ENCODE results near the gene DAB1.
"Not testable (repeated sequence)": the region's sequence is repeated elsewhere in the genome, so short reads cannot be mapped to it uniquely, and the experiment has no call there.

Gene DAB1

DNA sequence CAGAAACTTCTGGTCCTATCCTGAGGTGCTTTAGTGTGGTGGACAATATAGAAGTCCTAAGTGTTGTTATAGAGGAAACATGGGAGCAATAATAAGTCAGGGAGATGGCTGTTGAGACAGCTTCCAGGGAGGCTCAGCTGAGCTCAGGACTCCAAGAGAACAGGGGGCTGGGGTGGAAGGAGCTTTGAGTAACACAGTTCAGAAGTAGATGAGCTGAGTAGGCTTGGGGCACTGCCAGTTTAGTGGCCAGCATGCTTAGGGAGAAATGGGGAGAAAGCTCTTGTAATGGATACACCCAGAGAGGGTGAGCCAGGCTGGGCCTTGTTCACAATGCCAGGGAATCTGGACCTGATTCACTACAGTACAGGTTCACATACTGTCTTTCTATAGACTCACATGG lies 201.6 kb downstream of the DAB1 start:
- TF ChIP-seq, protein P1, sequence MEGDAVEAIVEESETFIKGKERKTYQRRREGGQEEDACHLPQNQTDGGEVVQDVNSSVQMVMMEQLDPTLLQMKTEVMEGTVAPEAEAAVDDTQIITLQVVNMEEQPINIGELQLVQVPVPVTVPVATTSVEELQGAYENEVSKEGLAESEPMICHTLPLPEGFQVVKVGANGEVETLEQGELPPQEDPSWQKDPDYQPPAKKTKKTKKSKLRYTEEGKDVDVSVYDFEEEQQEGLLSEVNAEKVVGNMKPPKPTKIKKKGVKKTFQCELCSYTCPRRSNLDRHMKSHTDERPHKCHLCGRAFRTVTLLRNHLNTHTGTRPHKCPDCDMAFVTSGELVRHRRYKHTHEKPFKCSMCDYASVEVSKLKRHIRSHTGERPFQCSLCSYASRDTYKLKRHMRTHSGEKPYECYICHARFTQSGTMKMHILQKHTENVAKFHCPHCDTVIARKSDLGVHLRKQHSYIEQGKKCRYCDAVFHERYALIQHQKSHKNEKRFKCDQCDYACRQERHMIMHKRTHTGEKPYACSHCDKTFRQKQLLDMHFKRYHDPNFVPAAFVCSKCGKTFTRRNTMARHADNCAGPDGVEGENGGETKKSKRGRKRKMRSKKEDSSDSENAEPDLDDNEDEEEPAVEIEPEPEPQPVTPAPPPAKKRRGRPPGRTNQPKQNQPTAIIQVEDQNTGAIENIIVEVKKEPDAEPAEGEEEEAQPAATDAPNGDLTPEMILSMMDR (IDR thresholded peaks at IDR 0.05; ENCODE audit: low read depth, low read length) = no peak
- H3K4me3 ChIP-seq (ENCODE audit: low read depth, low read length) = no peak overlapping the region

- not testable (repeated sequence) for H3K4me3 ChIP-seq (ENCODE audit: low read depth, low read length)
These were observed 203.0 kb downstream of the DAB1 start for GRCh38 chr1:57220905-57221304.

DNA sequence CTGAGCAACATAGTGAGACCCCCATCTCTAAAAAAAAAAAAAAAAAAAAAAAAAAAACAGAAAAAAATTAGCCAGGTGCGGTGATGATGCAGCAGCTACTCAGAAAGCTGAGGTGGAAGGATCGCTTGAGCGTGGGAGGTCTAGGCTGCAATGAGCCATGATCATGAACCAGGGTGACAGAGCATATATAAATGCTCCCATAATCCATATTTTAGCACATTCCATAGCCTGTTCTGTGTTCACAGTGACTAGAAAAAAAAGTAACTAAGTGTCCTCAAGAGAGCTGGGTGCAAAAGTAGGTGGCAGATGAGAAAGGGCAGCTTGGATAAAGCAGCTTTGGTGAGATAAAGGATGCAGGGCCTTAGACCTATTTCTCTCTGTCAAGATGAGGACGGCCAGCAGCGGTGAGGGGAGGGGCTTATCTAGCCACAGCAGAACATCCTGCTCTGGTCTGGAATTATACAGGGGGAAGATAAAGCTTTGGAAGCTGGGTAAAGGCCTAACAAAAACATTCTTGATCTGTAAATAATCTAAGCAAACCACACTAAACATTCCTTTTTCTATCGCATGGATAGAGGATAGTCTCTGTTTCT lies 205.3 kb downstream of the DAB1 start:
- TF ChIP-seq, protein P1 (IDR thresholded peaks at IDR 0.05; ENCODE audit: low read depth, low read length) = no peak
- H3K4me3 ChIP-seq (ENCODE audit: low read depth, low read length) = no peak overlapping the region

- no peak overlapping the region for H3K4me3 ChIP-seq (ENCODE audit: low read depth, low read length)
- TF ChIP-seq, protein P1 (IDR thresholded peaks at IDR 0.05; ENCODE audit: low read depth, low read length) = no peak
These were observed 206.0 kb downstream of the DAB1 start for GRCh38 chr1:57217905-57218304.

DNA sequence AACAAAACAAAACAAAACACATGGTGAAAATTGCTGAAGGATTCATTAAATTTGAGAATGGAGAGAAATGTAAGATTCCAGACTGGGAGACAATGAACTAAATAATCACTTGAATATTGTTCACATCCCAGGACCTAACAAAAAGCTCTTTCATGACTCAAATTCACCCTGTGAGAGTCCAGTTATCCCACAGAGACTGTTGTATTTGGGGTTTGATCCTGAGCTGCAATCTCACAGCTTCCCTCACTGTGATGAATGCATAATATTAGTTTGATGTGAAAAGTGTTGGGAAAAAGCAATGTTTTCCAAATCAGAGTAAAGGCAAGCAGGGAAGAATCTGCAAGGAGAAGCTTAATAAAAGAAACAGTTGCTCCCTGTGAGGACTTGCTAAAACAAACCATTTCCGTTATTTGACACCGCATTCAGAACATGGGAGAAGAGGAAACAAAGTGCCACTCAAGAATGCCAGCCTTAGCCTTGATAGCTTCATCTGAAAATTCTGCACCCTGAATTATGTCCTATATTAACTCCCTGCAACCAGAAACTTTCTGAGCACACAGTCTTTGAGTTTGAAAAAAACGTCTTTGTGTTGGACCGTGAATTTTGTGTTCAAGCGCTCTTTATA lies 208.8 kb downstream of the DAB1 start:
- H3K4me3 ChIP-seq (ENCODE audit: low read depth, low read length) = no peak overlapping the region
- TF ChIP-seq, protein P1 (IDR thresholded peaks at IDR 0.05; ENCODE audit: low read depth, low read length) = no peak

DNA sequence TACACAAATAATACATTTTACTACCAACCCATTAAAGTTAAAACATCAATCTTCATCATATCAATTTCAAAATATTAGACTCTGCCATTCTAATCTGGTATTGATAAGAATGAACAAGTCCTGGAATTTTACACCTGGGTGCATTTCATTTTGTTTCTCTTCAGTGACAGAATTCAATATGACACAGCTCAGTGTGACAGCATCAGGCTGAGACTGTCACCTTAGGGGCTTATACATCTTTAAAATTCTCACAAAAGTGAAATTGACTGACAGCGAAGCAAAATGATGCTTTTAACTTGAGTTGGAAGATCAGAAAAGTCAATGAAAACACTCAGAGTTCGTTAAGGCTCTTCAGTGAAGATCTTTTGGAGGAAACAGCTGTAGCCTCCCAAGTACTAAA lies 213.0 kb downstream of the DAB1 start:
- H3K4me3 ChIP-seq (ENCODE audit: low read depth, low read length) = no peak overlapping the region
- TF ChIP-seq, protein P1 (IDR thresholded peaks at IDR 0.05; ENCODE audit: low read depth, low read length) = no peak

- TF ChIP-seq, protein P1 (IDR thresholded peaks at IDR 0.05; ENCODE audit: low read depth, low read length) = no peak
- no peak overlapping the region for H3K4me3 ChIP-seq (ENCODE audit: low read depth, low read length)
These were observed 214.4 kb downstream of the DAB1 start for GRCh38 chr1:57209495-57209894.
